Activated CD4-positive, alpha-beta T cell treated with anti-CD3 and anti-CD28 coated beads for 48 hours (primary cell): ENCODE measurements around the gene RAB22A.
A peak's percentile ranks its signal among the peaks of the same experiment; 100 is the strongest.

Experiments
- DNase-seq: peaks from one replicate; pipeline ENCODE4 v3.0.0-alpha.2; 2020

The RAB22A gene

GRCh38 chr20:58309591-58310290, at the start of gene RAB22A:
Gene RAB22A (plus strand): TSS chr20:58309715. CDS start chr20:58309977, 262 bp downstream.
- peak; percentile 87 for DNase-seq

GRCh38 chr20:58260006-58260405, 49.5 kb upstream of the RAB22A start:
- DNase-seq = no peak

GRCh38 chr20:58261660-58262059, 47.9 kb upstream of the RAB22A start:
- DNase-seq = no peak

GRCh38 chr20:58264271-58264670, 45.2 kb upstream of the RAB22A start:
- no peak for DNase-seq

GRCh38 chr20:58267389-58268215, 41.9 kb upstream of the RAB22A start:
- no peak for DNase-seq

GRCh38 chr20:58268421-58268821, 41.1 kb upstream of the RAB22A start:
- no peak for DNase-seq

GRCh38 chr20:58268936-58269619, 40.4 kb upstream of the RAB22A start:
- peak; percentile 31 for DNase-seq

- DNase-seq = peak; percentile 75
Measured at GRCh38 chr20:58271606-58272351, 37.7 kb upstream of the RAB22A start.

GRCh38 chr20:58274384-58274783, 35.1 kb upstream of the RAB22A start:
- no peak for DNase-seq

GRCh38 chr20:58277107-58277506, 32.4 kb upstream of the RAB22A start:
- no peak for DNase-seq

GRCh38 chr20:58277578-58278472, 31.7 kb upstream of the RAB22A start:
- DNase-seq = no peak

- no peak for DNase-seq
Measured at GRCh38 chr20:58286729-58287128, 22.8 kb upstream of the RAB22A start.

GRCh38 chr20:58287638-58288037, 21.9 kb upstream of the RAB22A start:
- no peak for DNase-seq

GRCh38 chr20:58289143-58289542, 20.4 kb upstream of the RAB22A start:
- DNase-seq = no peak

- DNase-seq = no peak
Measured at GRCh38 chr20:58293453-58293852, 16.1 kb upstream of the RAB22A start.

- DNase-seq = no peak
Measured at GRCh38 chr20:58294497-58295455, 14.7 kb upstream of the RAB22A start.

GRCh38 chr20:58296051-58296837, 13.3 kb upstream of the RAB22A start:
- DNase-seq = no peak

GRCh38 chr20:58297394-58297793, 12.1 kb upstream of the RAB22A start:
- no peak for DNase-seq

GRCh38 chr20:58300321-58300720, 9.2 kb upstream of the RAB22A start:
- DNase-seq = no peak

GRCh38 chr20:58303547-58303946, 6.0 kb upstream of the RAB22A start:
- no peak for DNase-seq
